NB4 (cell line): ENCODE data around the gene ZNF668.
"Not testable (repeated sequence)": the region's sequence is repeated elsewhere in the genome, so short reads cannot be mapped to it uniquely, and the experiment has no call there.

Source experiments
- DNase-seq: peaks from one replicate; pipeline ENCODE4 v3.0.0; 2010; ENCODE audit warnings: low read depth
- H3K4me3 ChIP-seq: one replicate; pipeline ENCODE4 v1.5.1; 2011; ENCODE audit warnings: mild to moderate bottlenecking, low read depth, low read length, moderate library complexity
- MAX ChIP-seq: IDR thresholded peaks from 2 replicates; pipeline ENCODE4 v1.6.1; 2011; ENCODE audit warnings: low read depth, low read length
- MYC ChIP-seq: IDR thresholded peaks from 2 replicates; pipeline ENCODE4 v1.6.1; 2011; ENCODE audit warnings: low read depth, low read length
- POLR2A ChIP-seq: IDR thresholded peaks from 2 replicates; pipeline ENCODE4 v1.6.1; 2011; ENCODE audit warnings: mild to moderate bottlenecking; ENCODE audit not compliant: insufficient read length; ENCODE audit errors: extremely low read depth
- TF ChIP-seq, protein P1 (sequence below): IDR thresholded peaks from one replicate; pipeline ENCODE4 v1.5.1; 2012; ENCODE audit warnings: low read depth, low read length

Gene ZNF668

GRCh38 chr16:31022544-31023251 lies 51.3 kb downstream of the ZNF668 start:
- no peak for DNase-seq
- H3K4me3 ChIP-seq: no peak overlapping the region
- TF ChIP-seq POLR2A (no peak), MAX (no peak), MYC (no peak)
- TF ChIP-seq, protein P1, sequence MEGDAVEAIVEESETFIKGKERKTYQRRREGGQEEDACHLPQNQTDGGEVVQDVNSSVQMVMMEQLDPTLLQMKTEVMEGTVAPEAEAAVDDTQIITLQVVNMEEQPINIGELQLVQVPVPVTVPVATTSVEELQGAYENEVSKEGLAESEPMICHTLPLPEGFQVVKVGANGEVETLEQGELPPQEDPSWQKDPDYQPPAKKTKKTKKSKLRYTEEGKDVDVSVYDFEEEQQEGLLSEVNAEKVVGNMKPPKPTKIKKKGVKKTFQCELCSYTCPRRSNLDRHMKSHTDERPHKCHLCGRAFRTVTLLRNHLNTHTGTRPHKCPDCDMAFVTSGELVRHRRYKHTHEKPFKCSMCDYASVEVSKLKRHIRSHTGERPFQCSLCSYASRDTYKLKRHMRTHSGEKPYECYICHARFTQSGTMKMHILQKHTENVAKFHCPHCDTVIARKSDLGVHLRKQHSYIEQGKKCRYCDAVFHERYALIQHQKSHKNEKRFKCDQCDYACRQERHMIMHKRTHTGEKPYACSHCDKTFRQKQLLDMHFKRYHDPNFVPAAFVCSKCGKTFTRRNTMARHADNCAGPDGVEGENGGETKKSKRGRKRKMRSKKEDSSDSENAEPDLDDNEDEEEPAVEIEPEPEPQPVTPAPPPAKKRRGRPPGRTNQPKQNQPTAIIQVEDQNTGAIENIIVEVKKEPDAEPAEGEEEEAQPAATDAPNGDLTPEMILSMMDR: no peak

DNA sequence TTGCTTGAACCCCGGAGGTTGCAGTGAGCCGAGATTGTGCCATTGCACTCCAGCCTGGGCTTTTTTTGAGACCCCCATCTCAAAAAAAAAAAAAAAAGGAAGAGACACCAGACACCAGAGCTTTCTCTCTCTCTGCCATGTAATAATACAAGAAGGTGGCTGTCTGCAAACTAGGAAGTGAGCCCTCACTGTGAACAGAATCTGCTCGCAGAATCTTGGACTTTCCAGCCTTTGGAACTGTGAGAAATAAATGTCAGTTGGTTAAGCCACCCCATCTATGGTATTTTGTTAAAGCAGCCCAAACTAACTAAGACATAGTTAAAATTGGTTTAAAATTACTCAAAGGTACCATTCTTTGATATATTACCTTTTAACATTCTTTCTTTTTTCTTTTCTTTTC lies 53.5 kb downstream of the ZNF668 start:
- no peak for DNase-seq
- TF ChIP-seq, protein P1: no peak
- no peak for TF ChIP-seq MAX
- TF ChIP-seq MYC: no peak
- no peak for TF ChIP-seq POLR2A
- no peak overlapping the region for H3K4me3 ChIP-seq

- not testable (repeated sequence) for DNase-seq, H3K4me3 ChIP-seq
Observed at GRCh38 chr16:31017756-31018155, 56.3 kb downstream of the ZNF668 start.

GRCh38 chr16:31016018-31016417 lies 58.0 kb downstream of the ZNF668 start:
- DNase-seq: no peak
- no peak overlapping the region for H3K4me3 ChIP-seq
- TF ChIP-seq, protein P1: no peak
- TF ChIP-seq MAX: no peak
- no peak for TF ChIP-seq POLR2A
- TF ChIP-seq MYC: no peak

DNA sequence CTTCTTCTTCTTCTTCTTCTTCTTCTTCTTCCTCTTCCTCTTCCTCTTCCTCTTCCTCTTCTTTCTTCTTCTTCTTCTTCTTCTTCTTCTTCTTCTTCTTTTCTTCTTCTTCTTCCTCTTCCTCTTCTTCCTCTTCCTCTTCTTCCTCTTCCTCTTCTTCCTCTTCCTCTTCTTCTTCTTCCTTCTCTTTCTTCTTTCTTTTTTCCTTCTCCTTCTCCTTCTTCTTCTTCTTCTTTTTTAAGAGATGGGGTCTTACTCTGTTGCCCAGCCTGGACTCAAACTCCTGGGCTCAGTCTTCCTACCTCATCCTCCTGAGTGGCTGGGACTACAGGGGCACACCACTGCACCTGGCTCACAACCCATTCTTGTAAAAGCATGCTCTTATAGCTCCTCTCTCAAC lies 60.7 kb downstream of the ZNF668 start:
- DNase-seq, H3K4me3 ChIP-seq: not testable (repeated sequence)

DNA sequence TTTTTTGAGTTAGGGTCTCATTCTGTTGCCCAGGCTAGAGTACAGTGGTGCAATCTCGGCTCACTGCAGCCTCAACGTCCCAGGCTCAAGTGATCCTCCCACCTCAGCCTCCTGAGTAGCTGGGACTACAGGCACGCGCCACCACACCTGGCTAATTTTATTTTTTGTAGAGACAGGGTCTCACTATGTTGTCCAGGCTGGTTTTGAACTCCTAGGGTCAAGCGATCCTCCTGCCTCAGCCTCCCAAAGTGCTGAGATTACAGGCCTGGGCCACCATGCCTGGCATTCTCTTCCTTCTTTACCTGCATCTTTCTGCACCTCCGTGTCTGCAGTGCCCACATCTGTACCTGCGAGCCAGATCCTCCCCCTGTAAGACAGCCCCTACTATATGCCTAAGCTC lies 62.2 kb downstream of the ZNF668 start:
- H3K4me3 ChIP-seq, DNase-seq: not testable (repeated sequence)
